WERI-Rb-1 (cell line): ENCODE data around the gene TTC28.

Experiments used
- DNase-seq: peaks from one replicate; pipeline ENCODE4 v3.0.0-alpha.2; 2020
- H3K27ac ChIP-seq: fragments of 250-450 bp; sonication (Bioruptor Pico); 2 replicates; pipeline ENCODE4 v1.5.1; 2020; ENCODE audit warnings: mild to moderate bottlenecking, moderate library complexity
- H3K27me3 ChIP-seq: fragments of 250-450 bp; sonication (Bioruptor Pico); 2 replicates; pipeline ENCODE4 v1.5.1; 2021; ENCODE audit warnings: mild to moderate bottlenecking, low read depth, moderate library complexity; ENCODE audit not compliant: insufficient read depth, severe bottlenecking
- H3K36me3 ChIP-seq: fragments of 250-450 bp; sonication (Bioruptor Pico); 2 replicates; pipeline ENCODE4 v1.5.1; 2020; ENCODE audit warnings: mild to moderate bottlenecking, moderate library complexity
- H3K4me3 ChIP-seq: 2 replicates; pipeline ENCODE4 v1.5.1; 2011; ENCODE audit warnings: low read depth, mild to moderate bottlenecking, control low read depth, low read length
- H3K9me3 ChIP-seq: fragments of 250-450 bp; sonication (Bioruptor Pico); 2 replicates; pipeline ENCODE4 v1.5.1; 2021; ENCODE audit warnings: mild to moderate bottlenecking, moderate library complexity; ENCODE audit not compliant: severe bottlenecking
- CTCF ChIP-seq: IDR thresholded peaks from 2 replicates; pipeline ENCODE4 v1.5.1; 2011; ENCODE audit warnings: low read depth, mild to moderate bottlenecking, control low read depth, inconsistent platforms, low read length

Gene TTC28

GRCh38 chr22:28344918-28345703, 334.5 kb downstream of the TTC28 start:
- Histone ChIP-seq H3K27ac (no peak overlapping the region), H3K4me3 (no peak overlapping the region), H3K9me3 (no peaks in the 10 kb centered on the region), H3K36me3 (no peaks in the 10 kb centered on the region), H3K27me3 (no peaks in the 10 kb centered on the region)
- no peak for TF ChIP-seq CTCF
- DNase-seq: no peak

- TF ChIP-seq CTCF: no peak
- Histone ChIP-seq H3K4me3 (no peak overlapping the region), H3K27me3 (no peaks in the 10 kb centered on the region), H3K27ac (no peak overlapping the region), H3K9me3 (no peaks in the 10 kb centered on the region), H3K36me3 (no peaks in the 10 kb centered on the region)
- no peak for DNase-seq
Observed at GRCh38 chr22:28341001-28341400, 338.6 kb downstream of the TTC28 start.

GRCh38 chr22:28333088-28333487, 346.6 kb downstream of the TTC28 start:
- Histone ChIP-seq H3K36me3 (no peaks in the 10 kb centered on the region), H3K27me3 (no peaks in the 10 kb centered on the region), H3K9me3 (no peaks in the 10 kb centered on the region), H3K27ac (no peak overlapping the region), H3K4me3 (no peak overlapping the region)
- no peak for DNase-seq
- TF ChIP-seq CTCF: no peak

GRCh38 chr22:28332410-28332809, 347.2 kb downstream of the TTC28 start:
- H3K4me3 ChIP-seq: no peak overlapping the region
- H3K27ac ChIP-seq: no peak overlapping the region
- H3K27me3 ChIP-seq: no peaks in the 10 kb centered on the region
- no peaks in the 10 kb centered on the region for H3K9me3 ChIP-seq
- no peaks in the 10 kb centered on the region for H3K36me3 ChIP-seq
- TF ChIP-seq CTCF: no peak
- DNase-seq: no peak

GRCh38 chr22:28331695-28332094, 347.9 kb downstream of the TTC28 start:
- no peak for TF ChIP-seq CTCF
- no peak for DNase-seq
- H3K27me3 ChIP-seq: no peaks in the 10 kb centered on the region
- no peak overlapping the region for H3K4me3 ChIP-seq
- no peaks in the 10 kb centered on the region for H3K36me3 ChIP-seq
- no peak overlapping the region for H3K27ac ChIP-seq
- H3K9me3 ChIP-seq: no peaks in the 10 kb centered on the region
